C4-2B (cell line): ENCODE results near the gene LRCH3.
"Not testable (repeated sequence)": the region's sequence is repeated elsewhere in the genome, so short reads cannot be mapped to it uniquely, and the experiment has no call there.

ENCODE experiments used
- ZFX ChIP-seq: fragments of 450-650 bp; IDR thresholded peaks from 2 replicates; pipeline ENCODE4 v1.6.1; 2017
- TF ChIP-seq, protein P1 (sequence below): fragments of 450-650 bp; conservative IDR thresholded peaks from 2 replicates; pipeline ENCODE4 v1.5.1; 2017; ENCODE audit warnings: mild to moderate bottlenecking

GRCh38 chr3:197927578-197927977, 136.5 kb downstream of the LRCH3 start:
- TF ChIP-seq, protein P1, sequence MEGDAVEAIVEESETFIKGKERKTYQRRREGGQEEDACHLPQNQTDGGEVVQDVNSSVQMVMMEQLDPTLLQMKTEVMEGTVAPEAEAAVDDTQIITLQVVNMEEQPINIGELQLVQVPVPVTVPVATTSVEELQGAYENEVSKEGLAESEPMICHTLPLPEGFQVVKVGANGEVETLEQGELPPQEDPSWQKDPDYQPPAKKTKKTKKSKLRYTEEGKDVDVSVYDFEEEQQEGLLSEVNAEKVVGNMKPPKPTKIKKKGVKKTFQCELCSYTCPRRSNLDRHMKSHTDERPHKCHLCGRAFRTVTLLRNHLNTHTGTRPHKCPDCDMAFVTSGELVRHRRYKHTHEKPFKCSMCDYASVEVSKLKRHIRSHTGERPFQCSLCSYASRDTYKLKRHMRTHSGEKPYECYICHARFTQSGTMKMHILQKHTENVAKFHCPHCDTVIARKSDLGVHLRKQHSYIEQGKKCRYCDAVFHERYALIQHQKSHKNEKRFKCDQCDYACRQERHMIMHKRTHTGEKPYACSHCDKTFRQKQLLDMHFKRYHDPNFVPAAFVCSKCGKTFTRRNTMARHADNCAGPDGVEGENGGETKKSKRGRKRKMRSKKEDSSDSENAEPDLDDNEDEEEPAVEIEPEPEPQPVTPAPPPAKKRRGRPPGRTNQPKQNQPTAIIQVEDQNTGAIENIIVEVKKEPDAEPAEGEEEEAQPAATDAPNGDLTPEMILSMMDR, result not testable (repeated sequence)
- not testable (repeated sequence) for TF ChIP-seq ZFX
